ENCODE measurements around the gene COX7A2. TPM values are rescaled to one million over a fixed set of nuclear protein-coding genes. Genes with fewer than 3 reads are reported as not detected.
A peak's percentile ranks its signal among the peaks of the same experiment; 100 is the strongest.

The COX7A2 gene
- total RNA-seq, result 100 to 1,000 TPM; 577 to 592 TPM

- CTCF ChIA-PET, result interaction anchor here (0.6 to 1.5 kb wide), 8 partner anchors 19 to 1260 kb away, joined by 3 to 6 read pairs (median 3); no protein-coding TSS in a partner anchor
- H3K4me3 Mint-ChIP-seq, result peak within 1 kb of the TSS; percentile 98
- H3K4me1 Mint-ChIP-seq (ENCODE audit: low read depth), result peaks cover 32% of the 10 kb centered on the region
- intact Hi-C loops (cut with micrococcal nuclease), result loop anchor here (1.0 to 10.0 kb wide), 8 partner anchors 25 to 1779 kb away; partner anchors contain the start of genes EEF1A1, MTO1 and TMEM30A
- peaks cover 12% of the 10 kb centered on the region for H3K27me3 Mint-ChIP-seq (ENCODE audit: low read depth)
- H3K27ac Mint-ChIP-seq, result peak within 1 kb of the TSS; percentile 100
- peak; percentile 92 for DNase-seq
- H3K9me3 Mint-ChIP-seq, result no peaks in the 10 kb centered on the region
- peaks cover 25% of the 10 kb centered on the region for H3K36me3 Mint-ChIP-seq (ENCODE audit: low read depth)
Observed at GRCh38 chr6:75243333-75244062, at the start of gene COX7A2. TSS of gene COX7A2 (minus strand) at chr6:75243801. CDS start at chr6:75243734, 67 bp downstream.

- intact Hi-C loops (cut with micrococcal nuclease), result no loop called here
- H3K27me3 Mint-ChIP-seq (ENCODE audit: low read depth), result no peaks in the 10 kb centered on the region
- no peak for DNase-seq
- CTCF ChIA-PET, result no interaction called here
- peaks cover 6% of the 10 kb centered on the region for H3K36me3 Mint-ChIP-seq (ENCODE audit: low read depth)
- no peaks in the 10 kb centered on the region for H3K9me3 Mint-ChIP-seq
- H3K4me3 Mint-ChIP-seq, result no peak overlapping the region
- H3K27ac Mint-ChIP-seq, result no peak overlapping the region
- peaks cover 19% of the 10 kb centered on the region for H3K4me1 Mint-ChIP-seq (ENCODE audit: low read depth)
Observed at GRCh38 chr6:75292555-75292954, 49.0 kb upstream of the COX7A2 start.

- no peak overlapping the region for H3K4me3 Mint-ChIP-seq
- DNase-seq, result no peak
- peaks cover 6% of the 10 kb centered on the region for H3K36me3 Mint-ChIP-seq (ENCODE audit: low read depth)
- no peaks in the 10 kb centered on the region for H3K27me3 Mint-ChIP-seq (ENCODE audit: low read depth)
- no peaks in the 10 kb centered on the region for H3K9me3 Mint-ChIP-seq
- no peak overlapping the region for H3K27ac Mint-ChIP-seq
- CTCF ChIA-PET, result no interaction called here
- intact Hi-C loops (cut with micrococcal nuclease), result no loop called here
- peaks cover 27% of the 10 kb centered on the region for H3K4me1 Mint-ChIP-seq (ENCODE audit: low read depth)
Observed at GRCh38 chr6:75291744-75292143, 48.1 kb upstream of the COX7A2 start.

GRCh38 chr6:75291331-75291730, 47.7 kb upstream of the COX7A2 start:
- H3K36me3 Mint-ChIP-seq (ENCODE audit: low read depth), result peaks cover 6% of the 10 kb centered on the region
- no peaks in the 10 kb centered on the region for H3K27me3 Mint-ChIP-seq (ENCODE audit: low read depth)
- no peak for DNase-seq
- intact Hi-C loops (cut with micrococcal nuclease), result no loop called here
- no peaks in the 10 kb centered on the region for H3K9me3 Mint-ChIP-seq
- peaks cover 31% of the 10 kb centered on the region for H3K4me1 Mint-ChIP-seq (ENCODE audit: low read depth)
- no peak overlapping the region for H3K27ac Mint-ChIP-seq
- CTCF ChIA-PET, result no interaction called here
- H3K4me3 Mint-ChIP-seq, result no peak overlapping the region

- Mint-ChIP-seq H3K36me3 (ENCODE audit: low read depth) (peaks cover 6% of the 10 kb centered on the region), H3K4me1 (ENCODE audit: low read depth) (peaks cover 33% of the 10 kb centered on the region), H3K9me3 (no peaks in the 10 kb centered on the region), H3K4me3 (no peak overlapping the region), H3K27ac (no peak overlapping the region), H3K27me3 (ENCODE audit: low read depth) (no peaks in the 10 kb centered on the region)
- intact Hi-C loops (cut with micrococcal nuclease), result no loop called here
- no peak for DNase-seq
- CTCF ChIA-PET, result no interaction called here
Observed at GRCh38 chr6:75290136-75290945, 46.7 kb upstream of the COX7A2 start.

GRCh38 chr6:75288023-75288422, 44.4 kb upstream of the COX7A2 start:
- DNase-seq, result no peak
- CTCF ChIA-PET, result interaction anchor here (1.2 kb wide), 1 partner anchor 9 kb away, joined by 3 read pairs; no protein-coding TSS in a partner anchor
- intact Hi-C loops (cut with micrococcal nuclease), result no loop called here
- Mint-ChIP-seq H3K4me1 (ENCODE audit: low read depth) (peaks cover 33% of the 10 kb centered on the region), H3K4me3 (no peak overlapping the region), H3K27ac (peak overlapping the region; percentile 47), H3K36me3 (ENCODE audit: low read depth) (peaks cover 6% of the 10 kb centered on the region), H3K9me3 (no peaks in the 10 kb centered on the region), H3K27me3 (ENCODE audit: low read depth) (no peaks in the 10 kb centered on the region)

GRCh38 chr6:75287424-75287823, 43.8 kb upstream of the COX7A2 start:
- intact Hi-C loops (cut with micrococcal nuclease), result no loop called here
- H3K9me3 Mint-ChIP-seq, result no peaks in the 10 kb centered on the region

GRCh38 chr6:75286955-75287354, 43.4 kb upstream of the COX7A2 start:
- CTCF ChIA-PET, result interaction anchor here (1.2 kb wide), 1 partner anchor 10 kb away, joined by 3 read pairs; no protein-coding TSS in a partner anchor
- Mint-ChIP-seq H3K9me3 (no peaks in the 10 kb centered on the region), H3K4me3 (no peak overlapping the region), H3K4me1 (ENCODE audit: low read depth) (peaks cover 35% of the 10 kb centered on the region), H3K27me3 (ENCODE audit: low read depth) (no peaks in the 10 kb centered on the region), H3K36me3 (ENCODE audit: low read depth) (peaks cover 6% of the 10 kb centered on the region), H3K27ac (no peak overlapping the region)
- no peak for DNase-seq
- intact Hi-C loops (cut with micrococcal nuclease), result no loop called here

More at GRCh38 chr6:75287424-75287823, 43.8 kb upstream of the COX7A2 start:
- Mint-ChIP-seq H3K36me3 (ENCODE audit: low read depth) (peaks cover 6% of the 10 kb centered on the region), H3K4me1 (ENCODE audit: low read depth) (peaks cover 33% of the 10 kb centered on the region), H3K27me3 (ENCODE audit: low read depth) (no peaks in the 10 kb centered on the region), H3K4me3 (no peak overlapping the region), H3K27ac (peak overlapping the region; percentile 75)
- CTCF ChIA-PET, result interaction anchor here (1.2 kb wide), 1 partner anchor 10 kb away, joined by 3 read pairs; no protein-coding TSS in a partner anchor
- no peak for DNase-seq

GRCh38 chr6:75285283-75285639, 41.7 kb upstream of the COX7A2 start:
- Mint-ChIP-seq H3K36me3 (ENCODE audit: low read depth) (peaks cover 3% of the 10 kb centered on the region), H3K4me1 (ENCODE audit: low read depth) (peaks cover 42% of the 10 kb centered on the region), H3K9me3 (no peaks in the 10 kb centered on the region), H3K27me3 (ENCODE audit: low read depth) (no peaks in the 10 kb centered on the region), H3K4me3 (no peak overlapping the region), H3K27ac (no peak overlapping the region)
- DNase-seq, result no peak
- CTCF ChIA-PET, result interaction anchor here (1.3 to 5.1 kb wide), 2 partner anchors 10 to 17 kb away, joined by 6 to 47 read pairs; no protein-coding TSS in a partner anchor
- intact Hi-C loops (cut with micrococcal nuclease), result loop anchor here (2.0 kb wide), 2 partner anchors 1700 to 1764 kb away; partner anchors contain the start of gene EEF1A1

GRCh38 chr6:75284632-75285282, 41.2 kb upstream of the COX7A2 start, which contains the start of gene TMEM30A:
TSS of gene TMEM30A (minus strand) at chr6:75284792. CDS start at chr6:75284638, 154 bp downstream.
- H3K36me3 Mint-ChIP-seq (ENCODE audit: low read depth), result peaks cover 3% of the 10 kb centered on the region
- H3K27ac Mint-ChIP-seq, result no peak within 1 kb of the TSS
- CTCF ChIA-PET, result interaction anchor here (0.7 to 5.1 kb wide), 5 partner anchors 9 to 22 kb away, joined by 3 to 47 read pairs (median 6); no protein-coding TSS in a partner anchor
- H3K4me1 Mint-ChIP-seq (ENCODE audit: low read depth), result peaks cover 44% of the 10 kb centered on the region
- no peaks in the 10 kb centered on the region for H3K27me3 Mint-ChIP-seq (ENCODE audit: low read depth)
- no peaks in the 10 kb centered on the region for H3K9me3 Mint-ChIP-seq
- peak; percentile 97 for DNase-seq
- no peak within 1 kb of the TSS for H3K4me3 Mint-ChIP-seq
- intact Hi-C loops (cut with micrococcal nuclease), result loop anchor here (1.0 to 5.0 kb wide), 9 partner anchors 9 to 1822 kb away; partner anchors contain the start of genes COX7A2, EEF1A1, MTO1 and MYO6

GRCh38 chr6:75283907-75284631, 40.5 kb upstream of the COX7A2 start:
- H3K4me3 Mint-ChIP-seq, result no peak overlapping the region
- no peak overlapping the region for H3K27ac Mint-ChIP-seq
- no peaks in the 10 kb centered on the region for H3K27me3 Mint-ChIP-seq (ENCODE audit: low read depth)
- no peaks in the 10 kb centered on the region for H3K9me3 Mint-ChIP-seq
- intact Hi-C loops (cut with micrococcal nuclease), result loop anchor here (1.0 to 5.0 kb wide), 9 partner anchors 9 to 1822 kb away; partner anchors contain the start of genes COX7A2, EEF1A1, MTO1 and MYO6
- peaks cover 49% of the 10 kb centered on the region for H3K4me1 Mint-ChIP-seq (ENCODE audit: low read depth)
- H3K36me3 Mint-ChIP-seq (ENCODE audit: low read depth), result peaks cover 3% of the 10 kb centered on the region
- CTCF ChIA-PET, result interaction anchor here (0.6 to 5.1 kb wide), 6 partner anchors 9 to 339 kb away, joined by 3 to 47 read pairs (median 4); no protein-coding TSS in a partner anchor
- peak; percentile 38 for DNase-seq
